OCI-LY1 (cell line): Measurements from ENCODE around the gene HYAL3.

Experiments used
- EZH2 ChIP-seq: fragments of 200-600 bp; sonication (generic), shearing (Covaris generic); IDR thresholded peaks from 2 replicates; pipeline ENCODE4 v1.8.0; 2017; ENCODE audit warnings: borderline replicate concordance, mixed run types, mild to moderate bottlenecking, antibody characterized with exemption, low read length, moderate library complexity, mixed read lengths
- TF ChIP-seq, protein P1 (sequence below): fragments of 200-600 bp; sonication (generic), shearing (Covaris generic); IDR thresholded peaks from 2 replicates; pipeline ENCODE4 v1.5.1; 2017; ENCODE audit warnings: mild to moderate bottlenecking, antibody characterized with exemption, low read length, moderate library complexity, mixed read lengths

DNA sequence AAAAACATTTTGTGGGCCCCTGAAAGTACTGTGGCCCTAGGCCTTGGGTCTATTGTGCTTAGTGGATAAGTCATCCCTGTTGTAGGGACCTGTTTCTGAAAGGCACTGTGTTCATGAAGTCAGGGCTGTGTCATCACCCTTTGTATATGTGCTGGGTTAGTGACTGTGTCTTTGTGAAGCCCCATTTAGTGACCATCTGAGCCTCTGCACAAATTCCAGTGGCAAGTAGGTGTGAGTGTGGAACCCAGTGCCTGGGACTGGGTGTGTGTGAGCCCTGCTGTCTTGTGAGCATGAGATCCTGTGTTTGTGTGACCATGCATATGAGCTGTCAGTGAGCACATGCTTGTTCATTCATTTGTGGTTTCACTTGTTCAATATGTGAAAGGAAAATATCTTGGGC lies 5.4 kb upstream of the HYAL3 start:
- TF ChIP-seq, protein P1, sequence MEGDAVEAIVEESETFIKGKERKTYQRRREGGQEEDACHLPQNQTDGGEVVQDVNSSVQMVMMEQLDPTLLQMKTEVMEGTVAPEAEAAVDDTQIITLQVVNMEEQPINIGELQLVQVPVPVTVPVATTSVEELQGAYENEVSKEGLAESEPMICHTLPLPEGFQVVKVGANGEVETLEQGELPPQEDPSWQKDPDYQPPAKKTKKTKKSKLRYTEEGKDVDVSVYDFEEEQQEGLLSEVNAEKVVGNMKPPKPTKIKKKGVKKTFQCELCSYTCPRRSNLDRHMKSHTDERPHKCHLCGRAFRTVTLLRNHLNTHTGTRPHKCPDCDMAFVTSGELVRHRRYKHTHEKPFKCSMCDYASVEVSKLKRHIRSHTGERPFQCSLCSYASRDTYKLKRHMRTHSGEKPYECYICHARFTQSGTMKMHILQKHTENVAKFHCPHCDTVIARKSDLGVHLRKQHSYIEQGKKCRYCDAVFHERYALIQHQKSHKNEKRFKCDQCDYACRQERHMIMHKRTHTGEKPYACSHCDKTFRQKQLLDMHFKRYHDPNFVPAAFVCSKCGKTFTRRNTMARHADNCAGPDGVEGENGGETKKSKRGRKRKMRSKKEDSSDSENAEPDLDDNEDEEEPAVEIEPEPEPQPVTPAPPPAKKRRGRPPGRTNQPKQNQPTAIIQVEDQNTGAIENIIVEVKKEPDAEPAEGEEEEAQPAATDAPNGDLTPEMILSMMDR: no peak
- no peak for TF ChIP-seq EZH2
